GM18498 (cell line): ENCODE data around the gene FEZ2.

Experiments
- ATAC-seq: cut with Tn5 transposase; IDR thresholded peaks from one replicate; pipeline ENCODE4 v1.9.1; 2021; ENCODE audit warnings: mild to moderate bottlenecking, moderate library complexity; ENCODE audit not compliant: unreplicated experiment

Gene FEZ2

DNA sequence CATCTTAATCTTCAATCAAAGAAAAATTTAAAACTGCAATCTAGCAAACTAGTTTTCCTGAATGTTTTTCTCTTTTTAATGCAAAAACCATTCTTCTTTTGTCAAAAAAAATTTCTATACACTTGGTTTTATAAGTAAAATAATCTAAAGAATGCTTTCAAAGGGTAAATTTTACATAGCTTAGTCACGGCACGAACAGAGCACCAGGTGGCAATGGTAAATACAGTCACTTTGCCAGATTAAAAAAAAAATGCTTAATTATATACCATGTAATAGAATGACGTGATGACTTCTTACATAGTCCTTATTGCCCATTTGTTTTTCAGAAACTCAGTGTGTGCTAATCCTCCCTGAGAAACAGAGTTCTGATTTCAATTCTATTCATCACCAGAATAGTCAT, 10.4 kb downstream of the FEZ2 start:
- no peak for ATAC-seq

DNA sequence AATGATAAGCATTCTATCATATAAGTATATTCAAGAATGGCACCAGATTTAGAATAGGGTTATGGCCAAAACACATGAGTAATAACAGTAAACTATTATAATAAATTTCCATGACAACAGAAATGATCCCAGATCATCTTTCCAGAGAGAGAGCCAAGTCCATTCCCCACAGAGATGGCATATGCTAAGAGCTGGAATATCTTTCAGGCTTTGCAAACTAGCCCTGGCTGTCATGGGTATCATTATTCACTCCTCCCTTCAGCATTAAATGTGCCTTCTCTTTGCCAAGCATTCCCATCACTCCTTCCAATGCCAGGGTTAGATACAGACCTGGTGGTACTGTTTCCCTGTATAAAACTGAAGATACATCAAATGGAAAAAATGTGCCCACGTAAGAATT, 10.9 kb downstream of the FEZ2 start:
- no peak for ATAC-seq

DNA sequence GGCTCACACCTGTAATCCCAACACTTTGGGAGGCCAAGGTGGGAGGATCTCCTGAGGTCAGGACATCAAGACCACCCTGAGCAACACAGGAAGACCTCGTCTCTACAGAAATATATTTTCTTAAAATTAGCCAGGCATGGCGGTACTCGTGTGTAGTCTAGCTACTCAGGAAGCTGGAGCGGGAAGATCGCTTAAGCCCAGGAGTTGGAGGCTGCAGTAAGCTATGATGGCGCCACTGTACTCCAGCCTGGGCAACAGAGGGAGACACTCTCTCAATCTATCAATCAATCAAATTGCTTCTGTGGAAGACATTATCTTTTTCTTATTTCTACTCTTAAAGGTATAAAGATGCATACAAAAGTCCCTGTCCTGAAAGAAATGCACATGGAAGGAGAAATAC, 11.3 kb downstream of the FEZ2 start:
- ATAC-seq: no peak

DNA sequence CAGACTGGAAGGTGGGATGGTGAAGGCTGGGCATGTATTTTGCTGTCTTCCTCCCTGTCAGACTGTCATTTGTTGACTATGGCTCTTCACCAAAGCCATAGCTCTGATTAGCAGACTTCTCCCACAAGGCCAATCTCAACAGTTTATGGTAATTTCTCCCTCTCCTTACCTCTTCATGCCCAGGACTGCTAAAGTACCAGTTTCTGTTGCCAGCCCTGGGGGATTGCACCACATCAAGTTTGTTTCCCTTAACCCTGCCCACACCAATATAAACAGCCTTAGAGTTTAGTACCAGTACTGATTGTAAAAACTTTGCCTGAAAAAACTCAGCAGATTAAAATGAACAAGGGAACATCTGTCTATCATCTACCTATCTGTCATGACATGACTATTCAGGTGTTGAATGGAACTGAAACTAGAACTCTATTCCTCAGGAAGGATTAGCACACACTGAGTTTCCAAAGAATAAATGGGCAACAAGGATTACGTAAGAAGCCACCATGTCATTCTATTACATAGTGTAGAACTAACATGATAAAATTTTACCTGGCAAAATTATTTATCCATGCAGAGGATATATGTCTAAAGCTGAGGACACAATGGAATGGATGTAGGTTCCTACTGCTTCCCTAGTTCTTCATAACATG, 13.7 kb downstream of the FEZ2 start:
- no peak for ATAC-seq

DNA sequence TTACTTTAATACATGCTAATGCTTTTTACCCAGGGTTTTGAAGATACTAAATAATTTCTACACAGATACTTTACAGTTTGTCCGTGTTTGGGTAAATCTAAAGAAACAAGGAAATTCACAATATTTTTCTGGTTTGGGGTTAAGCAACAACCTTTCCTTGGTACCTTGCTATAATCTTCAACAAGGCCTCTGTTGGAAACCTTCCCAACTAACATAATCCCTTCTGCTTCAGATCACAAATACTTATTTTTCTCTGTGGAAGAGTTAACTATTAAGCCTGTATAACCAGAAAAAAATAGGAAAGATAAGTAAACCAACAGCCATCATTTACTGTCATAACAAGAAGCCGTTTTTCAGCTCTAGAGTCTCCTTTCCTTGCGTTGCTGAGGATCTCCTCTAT, 15.0 kb downstream of the FEZ2 start:
- ATAC-seq: no peak

DNA sequence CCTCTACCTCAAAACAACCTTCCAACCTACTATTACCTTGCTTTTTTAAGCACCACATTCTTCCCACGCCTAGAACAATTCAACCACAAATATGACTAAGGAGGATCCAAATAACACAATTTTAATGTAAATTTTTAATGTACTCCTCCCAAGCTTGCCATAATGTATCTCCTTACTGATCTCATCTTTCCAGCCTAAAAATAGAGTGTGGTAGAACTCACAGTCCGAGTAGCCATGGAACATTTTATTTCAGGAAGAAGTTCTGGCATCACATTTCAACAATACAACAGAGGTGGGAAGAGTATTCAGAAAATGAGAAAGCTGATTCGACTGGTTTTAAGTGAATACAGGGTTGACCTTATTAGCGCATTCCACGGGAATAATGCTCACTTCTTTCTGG, 15.4 kb downstream of the FEZ2 start:
- ATAC-seq: no peak

DNA sequence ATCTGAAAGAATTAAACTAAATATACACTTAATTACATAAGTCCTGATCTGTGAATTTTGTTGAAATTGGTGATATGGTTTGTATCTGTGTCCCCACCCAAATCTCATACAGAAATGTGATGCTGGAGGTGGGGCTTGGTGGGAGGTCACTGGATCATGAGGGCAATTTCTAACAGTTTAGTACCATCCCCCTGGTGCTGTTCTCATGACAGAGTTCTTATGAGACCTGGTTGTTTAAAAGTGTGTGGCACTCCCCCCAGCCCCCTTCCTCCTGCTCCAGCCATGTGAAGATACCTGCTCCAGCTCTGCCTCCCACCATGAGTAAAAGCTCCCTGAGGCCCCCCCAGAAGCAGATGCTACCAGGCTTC, 18.7 kb downstream of the FEZ2 start:
- no peak for ATAC-seq

DNA sequence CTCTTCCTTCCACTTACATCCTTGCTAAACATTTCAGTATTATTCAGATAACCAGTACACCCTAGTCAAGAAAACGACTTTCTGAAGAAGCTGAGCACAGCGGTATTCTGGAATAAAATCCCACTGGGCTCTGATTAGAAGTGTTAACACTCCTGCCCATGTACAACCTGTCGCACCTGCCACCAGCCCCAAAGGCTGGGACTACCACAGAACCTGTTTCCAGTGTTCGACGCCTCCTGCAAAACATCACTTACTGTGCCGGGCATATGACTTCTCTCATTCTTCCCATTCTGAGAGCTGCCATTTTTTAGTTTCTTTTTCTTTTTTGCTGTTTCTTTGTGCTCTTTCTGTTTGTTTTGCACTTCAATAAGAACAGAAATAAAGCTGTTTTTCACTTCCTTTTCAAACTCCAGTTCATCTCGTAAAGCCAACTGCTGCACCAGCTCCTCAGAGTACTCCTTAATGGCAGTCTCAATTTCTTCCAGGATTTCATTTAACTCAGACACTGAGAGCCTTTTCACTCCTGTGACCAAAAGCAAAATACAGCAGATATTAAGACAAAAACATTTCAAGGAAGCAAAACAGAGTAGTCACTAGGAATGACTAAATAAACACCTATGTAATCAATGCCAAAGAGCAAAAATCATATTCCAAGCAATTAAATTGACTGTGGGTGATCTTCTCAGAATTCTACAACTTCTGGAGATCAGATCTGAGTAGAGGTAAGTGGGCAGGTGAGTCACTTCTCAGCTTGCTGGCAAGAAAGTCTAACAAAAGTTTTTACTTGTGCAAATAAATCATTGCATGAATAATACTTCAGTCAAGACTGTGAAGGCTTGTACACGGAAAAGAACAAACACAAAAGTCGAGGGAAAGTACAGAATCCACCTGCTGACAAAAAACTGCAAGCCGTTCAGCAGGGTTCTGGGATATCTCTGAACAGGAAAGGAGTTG, 19.3 kb downstream of the FEZ2 start:
- peak; percentile 42 for ATAC-seq

DNA sequence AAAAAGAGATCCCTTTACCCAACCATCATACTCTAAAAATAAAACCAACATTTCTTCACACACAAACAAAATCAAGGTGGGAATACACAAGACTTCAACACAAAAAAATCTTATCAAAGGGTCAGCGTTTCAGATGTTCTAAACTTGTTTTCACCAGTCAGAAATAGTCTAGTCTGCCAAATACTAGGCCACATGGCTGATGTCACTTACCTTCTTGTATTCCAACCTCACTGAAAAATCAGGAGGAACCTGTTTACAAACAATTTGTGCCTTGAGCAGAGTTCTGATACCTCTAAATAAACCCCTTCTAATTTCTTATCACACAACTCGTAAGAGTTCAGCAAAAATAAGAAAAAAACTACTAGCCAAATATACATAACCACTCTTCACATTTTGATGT, 20.1 kb downstream of the FEZ2 start:
- ATAC-seq: no peak

DNA sequence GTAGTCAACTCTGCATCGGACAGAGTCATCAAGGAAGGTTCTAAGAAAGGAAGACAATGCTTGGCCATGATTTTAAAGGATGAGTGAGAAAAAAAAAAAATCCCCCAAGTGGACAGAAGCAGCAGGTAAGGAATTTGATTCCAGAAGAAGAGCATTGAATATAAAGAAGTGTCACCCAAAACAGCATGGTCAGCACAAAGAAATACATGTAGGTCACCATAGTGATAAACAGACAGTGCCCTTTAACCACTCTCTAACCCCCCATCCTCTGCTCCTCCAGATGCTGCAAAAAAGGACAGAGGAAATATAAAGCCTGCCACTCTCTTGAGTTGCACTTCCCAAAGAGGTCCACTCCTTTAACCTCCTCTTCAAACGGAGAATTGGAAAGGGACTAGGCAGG, 23.4 kb downstream of the FEZ2 start:
- no peak for ATAC-seq

DNA sequence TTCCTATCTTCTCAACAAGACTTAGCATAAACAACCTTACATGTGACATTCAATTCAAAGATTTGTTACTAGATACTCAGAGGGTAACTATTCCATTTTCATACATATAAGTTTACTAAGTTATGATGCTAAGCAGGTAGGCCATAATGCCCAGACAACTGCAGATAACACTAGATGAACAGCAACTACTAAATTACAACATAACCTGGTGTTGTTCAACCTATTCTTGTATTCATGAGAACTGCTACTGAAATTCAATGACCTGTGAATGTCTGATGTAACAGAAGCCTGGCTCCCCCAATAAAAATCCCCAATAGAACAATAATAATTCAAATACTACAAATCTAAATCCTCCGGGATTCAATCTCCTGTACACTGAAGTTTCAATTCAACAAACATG, 24.8 kb downstream of the FEZ2 start:
- no peak for ATAC-seq

DNA sequence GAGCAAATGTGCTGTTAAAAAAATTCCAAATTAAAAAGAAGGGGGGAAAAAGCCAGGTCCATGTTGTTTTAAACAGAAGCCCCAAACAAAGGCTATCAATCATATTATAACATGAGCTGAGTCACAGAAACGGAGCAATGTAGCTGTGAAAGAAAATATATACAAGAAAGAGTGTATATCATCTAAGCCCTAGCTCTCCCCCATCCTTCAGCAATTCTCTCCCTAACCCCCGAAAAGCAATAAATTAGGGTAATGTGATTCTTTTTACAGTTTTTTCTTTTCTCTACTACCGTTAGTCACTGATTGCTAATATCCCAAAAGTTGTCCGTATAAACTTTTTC, 25.3 kb downstream of the FEZ2 start:
- no peak for ATAC-seq

DNA sequence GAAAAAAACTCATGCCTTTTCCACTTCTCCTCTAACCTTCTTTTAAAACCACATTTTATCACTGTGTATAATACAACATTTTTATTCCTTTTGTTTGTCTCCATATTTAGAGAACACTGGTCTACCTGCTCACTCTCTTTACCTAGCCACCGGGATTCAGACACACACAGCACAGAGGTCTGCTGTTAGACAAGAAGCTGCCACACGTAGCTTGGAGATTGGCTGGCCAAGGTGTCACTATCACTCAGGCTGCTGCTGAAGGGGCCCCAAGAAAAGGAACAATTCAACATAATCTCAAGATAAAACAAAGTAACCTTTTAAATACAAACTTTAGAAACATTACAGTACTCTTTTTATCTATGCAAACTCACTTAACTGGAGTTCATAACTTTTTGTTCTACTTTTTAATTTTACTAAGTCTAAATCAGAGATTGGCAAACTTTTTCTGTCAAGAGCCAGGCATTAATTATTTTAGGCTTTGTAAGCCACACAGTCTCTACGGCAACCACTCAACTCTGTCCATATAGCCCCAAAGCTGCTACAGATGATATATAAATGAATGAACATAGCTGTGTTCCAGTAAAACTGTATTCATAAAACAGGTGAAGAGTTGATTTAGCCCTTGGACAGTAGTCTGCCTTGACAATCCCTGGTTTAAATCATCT, 25.8 kb downstream of the FEZ2 start:
- ATAC-seq: no peak

DNA sequence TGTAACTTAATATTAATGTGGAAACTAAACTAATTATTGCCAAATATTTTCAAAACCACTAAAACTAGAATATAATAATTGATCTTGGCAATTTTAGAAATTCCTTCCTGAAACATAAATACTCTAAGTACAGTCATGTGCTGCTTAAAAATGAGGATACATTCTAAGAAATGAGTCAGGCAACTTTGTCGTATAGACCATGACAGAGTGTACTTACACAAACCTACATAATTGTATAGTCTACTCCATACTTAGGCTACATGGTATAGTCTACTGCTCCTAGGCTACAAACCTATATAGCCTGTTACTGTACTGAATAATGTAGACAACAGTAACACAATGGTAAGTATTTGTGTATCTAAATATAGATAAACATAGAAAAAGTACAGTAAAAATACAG, 27.6 kb downstream of the FEZ2 start:
- no peak for ATAC-seq

DNA sequence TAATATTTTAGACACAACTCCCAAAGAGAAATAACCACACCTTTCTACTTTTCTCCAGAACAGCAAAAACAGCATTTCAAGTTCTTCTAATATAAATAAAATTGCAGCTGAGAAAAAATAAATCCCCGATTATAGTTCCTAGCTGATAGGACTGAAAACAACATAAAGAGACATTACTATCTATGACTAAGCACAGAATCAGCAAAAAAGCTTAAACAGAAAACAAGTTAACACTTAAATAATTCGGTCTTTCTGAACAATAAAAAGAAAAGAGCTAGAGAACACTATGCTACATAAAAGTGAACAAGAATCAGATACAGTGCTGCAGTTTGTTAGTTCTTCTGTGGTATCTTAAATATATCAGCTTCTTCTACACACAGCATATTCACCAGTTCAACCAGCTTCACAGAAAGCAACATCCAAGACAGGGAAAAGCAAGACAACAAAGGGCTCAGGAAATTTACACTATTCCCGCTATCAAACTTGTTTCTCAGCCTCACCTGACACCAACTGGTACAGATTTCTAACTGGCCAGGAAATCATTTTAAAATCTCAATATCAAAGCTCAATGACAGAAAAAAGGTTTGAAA, 28.6 kb downstream of the FEZ2 start:
- ATAC-seq: no peak

DNA sequence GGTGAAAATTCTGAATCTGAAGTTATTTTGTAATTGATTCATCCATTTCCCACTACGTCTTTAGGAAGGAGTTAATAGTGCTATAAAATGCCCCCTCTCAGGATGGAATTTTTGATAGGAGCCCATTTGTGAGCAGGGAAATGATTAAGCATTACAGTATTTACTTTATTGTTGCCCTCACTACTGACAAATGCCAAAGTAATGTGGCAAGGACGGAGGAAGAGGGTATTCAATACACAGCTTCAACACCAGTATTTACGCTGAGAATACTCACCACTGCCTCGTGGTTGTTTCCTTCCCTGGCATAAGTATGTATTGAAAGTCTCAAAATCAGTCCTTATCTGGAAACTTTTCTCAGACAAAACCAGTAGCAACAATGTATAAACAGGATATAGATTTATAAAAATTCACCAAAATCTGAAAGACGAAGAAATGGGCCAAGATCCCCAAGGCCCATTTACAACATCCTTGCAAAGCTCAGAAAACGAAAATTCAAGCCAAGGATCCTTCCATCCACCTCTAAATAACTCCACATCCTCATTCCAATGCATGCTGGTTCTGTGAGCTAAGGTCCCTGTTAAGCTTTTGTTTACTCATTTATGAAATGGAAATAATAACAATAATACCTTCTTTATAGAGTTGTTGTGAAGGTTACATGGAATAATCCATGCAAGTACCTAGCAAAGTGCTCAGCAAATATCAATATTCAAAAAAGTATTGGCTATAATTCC, 29.3 kb downstream of the FEZ2 start:
- no peak for ATAC-seq

DNA sequence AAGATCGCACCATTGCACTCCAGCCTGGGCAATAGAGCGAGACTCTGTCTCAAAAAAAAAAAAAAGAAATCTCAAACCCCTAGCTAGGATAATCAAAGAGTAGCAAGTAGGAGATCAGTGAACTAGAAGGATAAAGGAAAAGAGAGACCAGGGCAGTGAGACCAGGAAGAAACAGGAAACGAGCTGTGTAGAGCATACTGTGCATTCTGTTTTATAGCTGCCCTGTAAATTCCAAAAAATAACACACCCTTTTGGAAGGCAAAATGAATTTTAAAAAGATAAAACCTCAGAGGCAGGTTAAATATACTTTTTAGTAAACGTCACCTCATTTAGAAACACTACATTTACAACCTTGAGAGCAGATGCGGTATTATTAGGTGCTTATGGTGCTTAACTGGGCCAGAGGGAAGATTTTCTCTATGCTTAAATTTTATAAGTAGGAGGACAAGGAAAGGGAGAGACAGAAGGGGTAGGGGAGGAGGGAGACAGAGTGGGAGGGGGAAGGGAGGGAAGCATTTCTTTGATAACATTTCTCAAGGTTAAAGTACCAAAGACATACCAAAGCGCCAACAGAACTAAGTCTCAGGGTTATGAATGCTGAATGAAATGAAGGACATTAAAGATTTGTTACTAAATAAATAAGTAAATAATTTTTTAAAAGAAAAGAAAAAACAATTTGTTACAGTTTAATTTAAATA, 30.1 kb downstream of the FEZ2 start:
- ATAC-seq: no peak

DNA sequence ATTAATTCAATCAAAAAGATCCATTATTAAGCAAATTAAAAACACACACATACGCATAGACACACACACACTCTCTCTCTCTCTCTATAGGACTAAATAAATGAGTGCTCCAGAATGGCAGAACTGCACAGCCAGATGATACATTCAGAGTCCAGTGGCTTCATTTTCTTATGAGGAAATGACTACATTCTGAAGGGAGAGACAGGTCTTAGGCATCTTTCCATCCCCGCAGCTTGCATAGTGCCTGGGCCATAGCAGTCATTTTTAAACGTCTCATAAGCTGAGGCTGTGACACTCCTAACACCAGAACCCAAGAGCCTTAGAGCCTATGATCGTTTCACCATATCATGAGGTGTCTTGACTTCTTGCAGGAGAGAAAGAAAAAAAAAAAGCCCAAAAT, 31.1 kb downstream of the FEZ2 start:
- no peak for ATAC-seq

DNA sequence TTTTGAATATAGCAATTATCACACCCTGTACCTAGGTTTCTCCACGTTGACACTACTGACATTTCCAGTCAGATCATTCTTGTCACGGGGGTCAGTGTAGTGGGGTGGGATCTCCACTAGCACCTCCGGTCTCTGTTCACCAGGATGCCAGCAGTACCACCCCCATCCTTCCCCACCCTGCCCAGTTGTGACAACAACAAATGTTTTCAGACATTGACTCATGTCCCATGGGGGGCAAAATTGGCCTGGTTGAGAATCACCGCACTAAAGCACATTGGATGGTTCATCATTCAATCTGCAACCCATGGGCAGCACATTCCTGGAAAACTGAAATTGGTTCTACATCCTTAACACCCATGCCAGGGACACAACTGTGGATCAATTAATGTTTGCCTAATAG, 32.3 kb downstream of the FEZ2 start:
- ATAC-seq: no peak

DNA sequence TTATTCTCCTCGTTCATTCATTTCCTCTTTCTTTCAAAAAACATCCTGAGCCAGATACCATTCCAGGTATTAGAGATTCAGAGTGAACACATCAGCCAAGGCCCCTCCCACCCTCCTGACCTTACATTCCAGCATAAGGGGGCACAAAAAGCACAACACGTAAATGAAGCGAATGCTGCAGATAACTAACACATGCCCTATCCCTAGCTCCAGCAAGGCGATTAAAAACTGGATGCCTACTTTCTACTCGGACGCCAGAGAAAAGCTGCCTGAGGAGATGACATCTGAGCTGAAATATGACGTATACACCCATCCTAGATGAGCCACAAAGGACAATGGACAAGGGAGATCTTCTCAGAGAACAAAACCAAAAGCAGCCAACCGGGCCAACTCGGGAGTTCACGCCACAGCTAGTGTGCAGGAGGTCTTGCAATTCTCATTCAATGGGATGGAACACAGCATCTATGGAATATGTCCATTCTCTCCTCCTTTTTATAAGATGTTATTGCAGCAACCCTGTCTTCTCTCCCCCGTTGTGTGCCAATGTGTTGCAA, 33.5 kb downstream of the FEZ2 start:
- no peak for ATAC-seq
